ENCODE data around the gene TMEM164.

TMEM164 gene

GRCh38 chrX:110214684-110215083 is 211.8 kb downstream of the TMEM164 start:
- in situ Hi-C loops (cut with MboI; ENCODE audit: low pct_unique_long_range_greater_than_20kb, low sequenced_read_pairs): no loop called here

GRCh38 chrX:110215411-110215810 is 212.5 kb downstream of the TMEM164 start:
- DNase-seq: no peak
- in situ Hi-C loops (cut with MboI; ENCODE audit: low pct_unique_long_range_greater_than_20kb, low sequenced_read_pairs): no loop called here

More at GRCh38 chrX:110214684-110215083, 211.8 kb downstream of the TMEM164 start:
- DNase-seq: no peak

- in situ Hi-C loops (cut with MboI; ENCODE audit: low pct_unique_long_range_greater_than_20kb, low sequenced_read_pairs): no loop called here
- DNase-seq: no peak
Observed at GRCh38 chrX:110216027-110216426, 213.1 kb downstream of the TMEM164 start.

DNA sequence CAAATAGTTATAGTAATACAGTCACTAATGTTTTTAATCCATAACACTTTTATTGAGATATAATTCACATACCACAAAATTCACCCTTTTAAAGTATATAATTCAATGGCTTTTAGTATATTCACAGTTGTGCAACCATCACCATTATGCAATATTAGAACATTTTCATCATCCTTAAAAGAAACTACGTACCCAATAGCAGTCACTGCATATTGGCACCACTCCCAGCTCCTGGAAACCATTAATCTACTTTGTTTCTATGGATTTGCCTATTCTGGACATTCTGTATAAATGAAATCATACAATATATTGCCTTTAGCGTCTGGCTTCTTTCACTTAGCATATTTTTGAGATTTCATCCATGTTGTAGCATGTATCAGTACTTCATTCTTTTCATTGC is 215.7 kb downstream of the TMEM164 start:
- DNase-seq: no peak

GRCh38 chrX:110219920-110220319 is 217.0 kb downstream of the TMEM164 start:
- DNase-seq: no peak
- in situ Hi-C loops (cut with MboI; ENCODE audit: low pct_unique_long_range_greater_than_20kb, low sequenced_read_pairs): no loop called here

More for the DNA sequence above, 215.7 kb downstream of the TMEM164 start:
- in situ Hi-C loops (cut with MboI; ENCODE audit: low pct_unique_long_range_greater_than_20kb, low sequenced_read_pairs): no loop called here

DNA sequence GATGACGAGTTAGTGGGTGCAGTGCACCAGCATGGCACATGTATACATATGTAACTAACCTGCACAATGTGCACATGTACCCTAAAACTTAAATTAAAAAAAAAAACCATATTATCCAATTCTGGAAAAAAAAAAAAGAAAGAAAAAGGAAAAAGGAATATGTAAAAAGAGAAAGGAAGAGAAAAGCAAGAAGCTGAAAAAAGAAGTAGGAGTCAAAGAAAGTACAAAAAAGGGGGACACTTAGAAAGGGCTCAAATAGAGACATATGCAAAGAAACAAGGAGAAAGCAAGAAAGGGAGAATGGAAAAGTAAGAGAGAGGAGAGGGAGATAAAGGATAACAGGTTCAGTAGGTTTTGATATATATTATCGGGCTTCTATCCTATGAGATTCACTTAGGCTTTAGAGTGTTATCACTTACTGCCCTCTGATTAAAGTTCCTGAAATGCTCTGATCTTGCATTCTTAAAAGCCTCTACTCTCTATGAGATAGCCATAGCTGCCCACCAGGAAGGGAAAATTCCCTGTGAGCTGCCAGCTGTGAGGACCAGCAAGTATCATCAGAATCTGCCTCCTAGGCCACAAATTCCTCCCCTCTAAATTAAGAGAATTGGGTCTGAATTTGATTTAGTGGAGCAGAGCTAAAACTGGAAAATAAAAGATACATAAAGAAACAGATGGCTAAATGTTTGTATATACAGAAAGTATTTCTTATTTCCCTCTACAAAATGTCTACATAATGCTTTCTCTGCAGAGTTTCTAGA is 219.8 kb downstream of the TMEM164 start:
- in situ Hi-C loops (cut with MboI; ENCODE audit: low pct_unique_long_range_greater_than_20kb, low sequenced_read_pairs): no loop called here
- no peak for DNase-seq

DNA sequence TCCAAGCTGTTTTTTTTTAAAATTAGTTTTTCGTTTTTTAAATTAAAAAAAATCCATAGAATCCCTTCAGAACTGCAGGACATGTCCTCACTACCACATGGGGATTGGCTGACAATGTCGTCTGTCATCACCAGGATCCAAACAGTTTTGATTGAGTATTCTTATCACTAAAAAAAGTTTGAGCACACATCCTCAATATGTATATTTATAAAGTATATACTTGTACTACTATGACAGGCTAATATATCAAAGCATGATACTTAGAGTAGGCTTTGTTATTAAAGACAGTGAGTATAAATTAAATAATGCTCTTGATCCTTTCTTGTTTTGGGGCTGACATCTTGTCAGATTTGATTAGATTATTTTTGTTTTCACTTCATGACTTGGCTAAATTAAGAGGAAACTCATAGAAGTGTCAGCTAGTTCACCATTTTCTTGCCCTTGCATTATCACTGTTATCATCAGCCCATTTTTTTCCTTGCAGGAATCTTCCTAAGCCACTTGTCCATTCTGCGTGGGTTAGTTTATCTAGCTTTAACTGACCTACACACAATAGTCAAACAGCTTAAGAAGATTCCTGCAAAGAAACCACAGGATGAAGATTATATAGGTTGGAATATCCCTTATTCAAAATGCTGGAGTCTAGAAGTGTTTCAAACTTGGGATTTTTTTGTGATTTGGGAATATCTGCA is 222.2 kb downstream of the TMEM164 start:
- in situ Hi-C loops (cut with MboI; ENCODE audit: low pct_unique_long_range_greater_than_20kb, low sequenced_read_pairs): no loop called here
- no peak for DNase-seq

DNA sequence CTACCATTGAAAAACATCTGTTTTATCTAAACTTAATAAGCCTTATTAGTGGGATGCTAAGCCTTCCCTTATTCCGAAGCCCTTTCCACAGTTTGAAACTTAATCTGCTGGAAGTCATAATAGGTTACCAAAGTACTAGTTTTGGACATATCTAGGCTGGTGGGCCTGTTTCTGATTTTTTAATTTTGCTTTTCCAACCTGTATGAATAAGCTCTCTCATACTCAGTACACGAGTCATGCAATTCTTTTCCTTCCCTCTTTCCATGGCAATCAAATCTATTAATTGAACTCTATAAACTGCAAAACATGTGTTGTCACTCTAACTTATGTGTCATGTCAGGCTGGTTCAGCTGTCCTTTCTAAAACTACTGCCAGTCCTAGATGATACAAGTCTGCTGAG is 224.0 kb downstream of the TMEM164 start:
- in situ Hi-C loops (cut with MboI; ENCODE audit: low pct_unique_long_range_greater_than_20kb, low sequenced_read_pairs): no loop called here
- no peak for DNase-seq

Data from KBM-7 (cell line).